K562 (cell line): ENCODE results near the gene RREB1. TPM values are rescaled to one million over a fixed set of nuclear protein-coding genes. Genes with fewer than 3 reads are reported as not detected.

ENCODE experiments used
- COPS2 ChIP-seq: fragments of 450-650 bp; conservative IDR thresholded peaks from 2 replicates; pipeline ENCODE4 v1.6.1; 2016; ENCODE audit warnings: mild to moderate bottlenecking, moderate library complexity
- ELK1 ChIP-seq: sonication (generic); formaldehyde crosslinking; IDR thresholded peaks from 2 replicates; pipeline ENCODE4 v1.8.1; 2022; ENCODE audit warnings: missing genetic modification reagents
- GATAD2A ChIP-seq: fragments of 450-650 bp; IDR thresholded peaks from 2 replicates; pipeline ENCODE4 v1.6.1; 2017
- HIVEP1 ChIP-seq: fragments of 250-450 bp; sonication (Bioruptor Pico); IDR thresholded peaks from 2 replicates; pipeline ENCODE4 v1.4.0; 2020; ENCODE audit warnings: mild to moderate bottlenecking
- JUNB ChIP-seq: fragments of 450-650 bp; formaldehyde crosslinking; conservative IDR thresholded peaks from 2 replicates; pipeline ENCODE4 v1.4.0; 2020; ENCODE audit warnings: mild to moderate bottlenecking
- PHB2 ChIP-seq: fragments of 450-650 bp; IDR thresholded peaks from 2 replicates; pipeline ENCODE4 v1.6.1; 2017; ENCODE audit warnings: low read depth
- POLR2B ChIP-seq: fragments of 450-650 bp; IDR thresholded peaks from 2 replicates; pipeline ENCODE4 v1.6.1; 2018; ENCODE audit warnings: low read depth; ENCODE audit not compliant: partially characterized antibody
- RBM39 ChIP-seq: fragments of 200-400 bp; formaldehyde crosslinking; optimal IDR thresholded peaks from 2 replicates; pipeline ENCODE3; 2018; ENCODE audit warnings: low read depth, low read length
- RERE ChIP-seq: sonication (generic); formaldehyde crosslinking; IDR thresholded peaks from 2 replicates; pipeline ENCODE4 v1.8.0; 2023; ENCODE audit warnings: missing genetic modification reagents, mild to moderate bottlenecking, borderline replicate concordance
- SMARCE1 ChIP-seq: fragments of 450-650 bp; IDR thresholded peaks from 2 replicates; pipeline ENCODE4 v1.7.1; 2016; ENCODE audit warnings: mild to moderate bottlenecking
- TCFL5 ChIP-seq: fragments of 250-450 bp; sonication (Bioruptor Pico); conservative IDR thresholded peaks from 2 replicates; pipeline ENCODE4 v1.6.1; 2021; ENCODE audit warnings: mild to moderate bottlenecking, moderate library complexity, matching md5 sums
- ZC3H11A ChIP-seq: IDR thresholded peaks from 2 replicates; pipeline ENCODE4 v1.6.1; 2012; ENCODE audit warnings: low read depth, low read length, improper control_type of control experiment
- ZNF740 ChIP-seq, 3 experiments: fragments of 200-800 bp in 1 of 3; sonication (Bioruptor generic) in 1 of 3; sonication (generic) in 1 of 3; formaldehyde crosslinking in 1 of 3; IDR thresholded peaks; 2 replicates each; pipeline versions ENCODE4 v1.6.1 to v1.8.0; 2016 to 2022; ENCODE audit warnings: mild to moderate bottlenecking in 2 of 3, missing compliant biosample characterization in 2 of 3, missing genetic modification characterization in 2 of 3, missing genetic modification reagents in 1 of 3
- polyA plus RNA-seq, 8 experiments: library from polyadenylated mRNA; depleted of rRNA in 4 of 8; stranded (reverse) in 5 of 8; unstranded in 3 of 8; fragments of >200 nt; fragmentation: Nextera tagmentation in 2 of 8; fragmentation: Illumina TruSeq in 1 of 8; extraction: Ambion mirVana in 2 of 8; extraction: Trizol in 1 of 8; gene quantifications; 2 replicates each; pipeline versions ENCODE4 v1.2.1 to v1.2.3, GENCODE V29; 2011 to 2014; ENCODE audit warnings: inconsistent platforms in 1 of 8, missing spikeins in 1 of 8
- total RNA-seq, 7 experiments: library from RNA; depleted of rRNA in 6 of 7; stranded (reverse); fragments of >200 nt in 6 of 7; fragmentation: Illumina TruSeq in 2 of 7; extraction: Trizol in 2 of 7; gene quantifications; 2 replicates each; pipeline versions ENCODE4 v1.2.1 to v1.2.3, GENCODE V29; 2011 to 2021; ENCODE audit warnings: low replicate concordance in 1 of 7

Gene RREB1
- total and polyA plus RNA-seq, 9 of the 15 experiments (the other 6 are each of a cell fraction or from before 2014, with no cell fraction given): 3.3 to 64.2 (median 19.3) TPM

GRCh38 chr6:7238900-7239589 is 131.3 kb downstream of the RREB1 start (continued):
- TF ChIP-seq RERE (CRISPR knock-in tag) (no peak), ELK1 (no peak), ZNF740 (CRISPR knock-in tag; IDR thresholded peaks at IDR 0.05) (0 out of 2 replicates have a peak, but pooled peaks have one; percentile 18), ZNF740 (tag; IDR thresholded peaks at IDR 0.05) (no peak), RBM39 (no peak), COPS2 (no peak), ZC3H11A (no peak), JUNB (no peak), GATAD2A (no peak), SMARCE1 (no peak), POLR2B (no peak), HIVEP1 (CRISPR knock-in tag) (no peak), TCFL5 (no peak), PHB2 (no peak)
